D721Med (cell line): ENCODE results near the gene ATG4B.

Source experiments
- DNase-seq: peaks from one replicate; pipeline ENCODE4 v3.0.0; 2011; ENCODE audit warnings: low spot score; ENCODE audit not compliant: insufficient read length
- FAIRE-seq: peaks from 2 replicates; lab custom pipeline; 2011; peaks lifted over from hg19 to GRCh38; lab: Jason Lieb, UNC
- TF ChIP-seq, protein P1 (sequence below): IDR thresholded peaks from 2 replicates; pipeline ENCODE4 v1.5.1; 2012; ENCODE audit warnings: mild to moderate bottlenecking, control low read depth; ENCODE audit not compliant: insufficient read depth; ENCODE audit errors: missing control alignments

The ATG4B gene

DNA sequence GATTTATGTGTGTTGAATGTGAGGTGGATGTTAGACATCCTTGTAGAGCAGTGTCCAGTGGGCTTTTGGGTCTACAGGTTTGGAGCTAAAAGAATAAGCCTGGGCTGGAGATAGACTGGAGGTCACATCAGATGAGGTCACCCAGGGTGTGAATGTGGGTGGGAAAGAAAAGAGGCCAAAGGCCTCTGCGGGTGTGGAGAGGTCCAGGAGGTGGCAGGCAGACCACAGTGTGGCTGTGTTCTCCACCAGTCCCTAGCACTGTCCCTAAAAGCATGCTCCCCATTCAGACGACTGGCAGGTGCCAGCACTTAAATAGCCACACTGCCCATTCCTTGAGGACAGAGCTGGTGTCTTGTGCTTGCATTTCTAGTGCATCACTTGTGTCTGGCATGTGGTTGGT, 4.1 kb downstream of the ATG4B start:
- DNase-seq (no peak), FAIRE-seq (no peak)
- TF ChIP-seq, protein P1, sequence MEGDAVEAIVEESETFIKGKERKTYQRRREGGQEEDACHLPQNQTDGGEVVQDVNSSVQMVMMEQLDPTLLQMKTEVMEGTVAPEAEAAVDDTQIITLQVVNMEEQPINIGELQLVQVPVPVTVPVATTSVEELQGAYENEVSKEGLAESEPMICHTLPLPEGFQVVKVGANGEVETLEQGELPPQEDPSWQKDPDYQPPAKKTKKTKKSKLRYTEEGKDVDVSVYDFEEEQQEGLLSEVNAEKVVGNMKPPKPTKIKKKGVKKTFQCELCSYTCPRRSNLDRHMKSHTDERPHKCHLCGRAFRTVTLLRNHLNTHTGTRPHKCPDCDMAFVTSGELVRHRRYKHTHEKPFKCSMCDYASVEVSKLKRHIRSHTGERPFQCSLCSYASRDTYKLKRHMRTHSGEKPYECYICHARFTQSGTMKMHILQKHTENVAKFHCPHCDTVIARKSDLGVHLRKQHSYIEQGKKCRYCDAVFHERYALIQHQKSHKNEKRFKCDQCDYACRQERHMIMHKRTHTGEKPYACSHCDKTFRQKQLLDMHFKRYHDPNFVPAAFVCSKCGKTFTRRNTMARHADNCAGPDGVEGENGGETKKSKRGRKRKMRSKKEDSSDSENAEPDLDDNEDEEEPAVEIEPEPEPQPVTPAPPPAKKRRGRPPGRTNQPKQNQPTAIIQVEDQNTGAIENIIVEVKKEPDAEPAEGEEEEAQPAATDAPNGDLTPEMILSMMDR = no peak

DNA sequence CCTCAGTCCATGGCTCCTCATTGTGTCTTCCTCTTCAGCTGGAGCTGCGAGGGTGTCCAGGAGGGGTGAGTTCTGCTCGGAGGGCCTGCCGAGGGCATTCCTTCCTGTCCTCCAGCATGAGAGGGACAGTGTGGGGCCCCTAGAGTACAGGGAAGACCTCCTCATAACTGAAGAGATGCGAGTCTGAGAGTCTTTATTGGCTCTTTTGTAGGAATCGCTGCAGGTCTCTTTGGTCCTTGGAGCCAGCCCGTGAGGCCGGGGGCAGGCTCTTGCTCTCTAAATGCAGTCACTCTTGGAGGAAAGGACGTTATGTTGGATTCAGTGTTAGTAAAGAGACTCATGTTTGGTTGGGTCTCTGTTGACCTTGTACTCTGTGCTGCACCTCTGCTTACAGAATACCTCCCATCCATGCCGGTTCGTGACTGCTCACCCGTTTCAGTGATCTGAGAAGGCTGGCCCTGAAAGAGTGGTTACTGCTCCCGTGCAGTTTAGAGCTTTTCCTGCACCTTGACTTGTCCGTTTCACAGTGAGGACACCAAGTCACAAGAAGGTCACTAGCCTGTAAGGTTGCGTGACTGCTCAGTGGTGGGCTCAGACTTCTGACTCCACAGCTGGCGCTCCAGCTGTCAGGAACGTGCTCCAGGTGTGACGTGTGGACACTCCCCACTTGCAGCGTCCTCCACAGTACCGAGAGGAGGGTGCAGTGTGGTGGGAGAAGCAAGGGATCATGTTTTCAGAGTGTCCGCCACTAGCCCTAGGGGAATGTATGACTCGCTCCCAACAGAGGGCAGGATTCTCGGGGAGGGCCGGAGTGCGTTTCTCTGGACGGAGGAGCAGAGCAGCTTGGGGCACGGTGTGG, 7.8 kb downstream of the ATG4B start:
- no peak for FAIRE-seq
- no peak for DNase-seq
- TF ChIP-seq, protein P1 = no peak

DNA sequence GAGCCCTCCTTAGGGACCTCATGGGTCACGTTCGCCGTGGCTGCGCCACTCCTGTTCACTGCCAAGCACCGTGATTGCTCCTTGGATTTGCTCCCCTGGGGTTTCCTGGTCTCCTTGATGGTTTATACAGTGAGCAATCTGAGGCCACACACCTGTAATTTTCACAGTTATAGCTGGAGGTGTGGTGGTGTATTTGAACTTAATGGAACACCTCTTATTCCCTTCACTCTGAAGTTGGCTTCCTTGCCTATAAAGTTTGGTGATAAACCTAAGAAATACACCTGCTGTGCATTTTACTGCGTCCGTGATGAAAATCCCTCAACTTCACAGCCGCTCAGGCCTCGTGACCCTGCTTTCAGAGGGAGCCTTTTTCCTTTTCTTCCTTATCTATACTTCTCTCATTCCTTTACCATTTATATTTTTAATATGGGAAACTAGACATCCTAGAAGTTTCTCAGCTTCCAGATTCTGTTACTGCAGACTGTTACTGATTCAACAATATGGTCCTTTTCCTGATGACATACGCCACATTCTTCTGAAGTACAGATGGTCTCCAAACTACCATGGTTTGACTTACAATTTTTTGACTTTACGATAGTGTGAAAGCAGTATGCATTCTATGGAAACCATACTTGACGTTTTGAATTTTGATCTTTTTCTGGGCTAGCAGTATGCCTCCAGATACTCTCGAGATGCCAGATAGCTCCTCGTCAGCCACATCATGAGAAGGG, 8.6 kb downstream of the ATG4B start:
- no peak for DNase-seq
- FAIRE-seq = no peak
- TF ChIP-seq, protein P1 = no peak

DNA sequence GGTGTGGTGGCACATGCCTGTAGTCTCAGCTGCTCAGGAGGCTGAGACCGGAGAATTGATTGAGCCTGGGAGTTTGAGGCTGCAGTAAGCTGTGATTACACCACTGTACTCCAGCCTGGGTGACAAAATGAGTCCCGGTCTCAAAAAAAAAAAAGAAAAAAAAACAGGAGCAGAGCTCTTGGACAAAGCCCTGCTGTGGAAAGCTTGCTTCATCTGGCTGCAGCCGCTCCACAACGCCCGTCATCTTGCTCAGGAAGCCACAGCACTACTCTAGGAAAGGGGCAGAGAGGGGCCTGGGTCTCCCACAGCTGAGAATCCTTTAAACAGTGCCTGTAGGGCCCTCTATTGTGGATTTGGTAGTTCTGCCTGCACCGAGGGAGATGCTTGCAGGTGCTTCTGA, 11.0 kb downstream of the ATG4B start:
- FAIRE-seq (no peak), DNase-seq (no peak)
- TF ChIP-seq, protein P1 = no peak

DNA sequence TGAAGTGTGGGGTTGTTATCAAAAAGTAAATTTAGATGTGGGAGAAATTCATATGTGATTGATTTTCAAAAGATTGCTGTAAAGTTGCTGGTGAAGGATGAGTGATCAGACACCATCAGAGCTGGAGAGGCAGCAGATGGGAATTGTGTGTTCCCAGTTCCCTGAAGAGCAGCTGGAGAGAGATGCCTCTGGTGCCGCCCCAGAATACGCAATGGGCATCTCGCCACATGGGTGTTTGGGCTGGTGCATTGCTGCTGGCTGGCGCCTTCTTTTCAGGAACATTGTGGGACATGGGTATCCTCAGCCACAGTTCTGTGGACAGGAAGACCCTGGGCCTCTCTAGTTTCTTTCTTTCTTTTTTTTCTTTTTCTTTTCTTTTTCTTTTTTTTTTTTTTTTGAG, 11.9 kb downstream of the ATG4B start:
- FAIRE-seq (no peak), DNase-seq (no peak)
- TF ChIP-seq, protein P1 = no peak

DNA sequence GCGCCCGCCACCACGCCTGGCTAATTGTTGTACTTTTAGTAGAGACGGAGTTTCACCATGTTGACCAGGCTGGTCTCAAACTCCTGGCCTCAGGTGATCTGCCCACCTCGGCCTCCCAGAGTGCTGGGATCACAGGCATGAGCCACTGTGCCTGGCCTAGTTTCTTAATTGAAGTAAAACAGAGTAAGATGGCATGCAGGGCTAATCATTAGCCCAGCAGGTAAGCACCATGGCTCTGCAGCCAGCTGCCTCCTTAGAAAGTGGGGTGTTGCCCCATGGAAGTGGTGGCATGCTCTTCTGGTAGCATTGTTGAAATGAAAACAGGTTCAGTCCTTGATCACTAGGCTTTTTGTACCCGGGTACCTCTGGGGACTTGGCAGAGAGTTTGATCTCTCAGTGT, 12.4 kb downstream of the ATG4B start:
- TF ChIP-seq, protein P1 = no peak
- DNase-seq (no peak), FAIRE-seq (no peak)
